ENCODE measurements around the gene SPOCK1. TPM values are rescaled to one million over a fixed set of nuclear protein-coding genes. Genes with fewer than 3 reads are reported as not detected.

SPOCK1 gene
- total RNA-seq, 1 experiment from 2014 or later, result 4.0 TPM

- Histone ChIP-seq H3K4me3 (ENCODE audit: low read depth, low read length, poor library complexity, severe bottlenecking) (no peak overlapping the region), H3K27ac (ENCODE audit: low read depth, low read length, poor library complexity, severe bottlenecking) (no peak overlapping the region), H3K36me3 (ENCODE audit: insufficient read depth, low read length, poor library complexity, severe bottlenecking) (no peaks in the 10 kb centered on the region), H3K9me3 (ENCODE audit: low read depth, low read length, poor library complexity, severe bottlenecking) (no peaks in the 10 kb centered on the region), H3K27me3 (replicated peaks; ENCODE audit: insufficient read depth, low read depth, low read length, poor library complexity) (no peaks in the 10 kb centered on the region), H3K4me1 (ENCODE audit: insufficient read depth, low read length, poor library complexity, severe bottlenecking) (peaks cover 7% of the 10 kb centered on the region)
- ChIA-PET CTCF (no interaction called here), POLR2A (ENCODE audit: low non-redundant PET) (no interaction called here)
- intact Hi-C loops (cut with micrococcal nuclease; ENCODE audit: unreplicated experiment), result no loop called here
- no TSS peak for BruUV-seq (replicated peaks)
- no peak for DNase-seq (ENCODE audit: low spot score)
- TF ChIP-seq EZH2 (IDR thresholded peaks at IDR 0.05; ENCODE audit: borderline replicate concordance, low read depth, low read length, poor library complexity, severe bottlenecking), result no peak
- TF ChIP-seq CTCF (conservative IDR thresholded peaks at IDR 0.05; ENCODE audit: low read depth, low read length), result no peak
Measured at GRCh38 chr5:137145721-137146120, 353.4 kb downstream of the SPOCK1 start.

GRCh38 chr5:137144656-137145055, 354.5 kb downstream of the SPOCK1 start:
- H3K9me3 ChIP-seq (ENCODE audit: low read depth, low read length, poor library complexity, severe bottlenecking), result no peaks in the 10 kb centered on the region
- ChIA-PET CTCF (no interaction called here), POLR2A (ENCODE audit: low non-redundant PET) (no interaction called here)
- intact Hi-C loops (cut with micrococcal nuclease; ENCODE audit: unreplicated experiment), result no loop called here
- peaks cover 7% of the 10 kb centered on the region for H3K4me1 ChIP-seq (ENCODE audit: insufficient read depth, low read length, poor library complexity, severe bottlenecking)
- no TSS peak for BruUV-seq (replicated peaks)
- no peak overlapping the region for H3K27ac ChIP-seq (ENCODE audit: low read depth, low read length, poor library complexity, severe bottlenecking)
- H3K4me3 ChIP-seq (ENCODE audit: low read depth, low read length, poor library complexity, severe bottlenecking), result no peak overlapping the region
- no peaks in the 10 kb centered on the region for H3K27me3 ChIP-seq (replicated peaks; ENCODE audit: insufficient read depth, low read depth, low read length, poor library complexity)
- TF ChIP-seq EZH2 (IDR thresholded peaks at IDR 0.05; ENCODE audit: borderline replicate concordance, low read depth, low read length, poor library complexity, severe bottlenecking), result no peak
- no peak for TF ChIP-seq CTCF (conservative IDR thresholded peaks at IDR 0.05; ENCODE audit: low read depth, low read length)
- no peaks in the 10 kb centered on the region for H3K36me3 ChIP-seq (ENCODE audit: insufficient read depth, low read length, poor library complexity, severe bottlenecking)
- DNase-seq (ENCODE audit: low spot score), result no peak

GRCh38 chr5:137142764-137143605, 356.1 kb downstream of the SPOCK1 start:
- intact Hi-C loops (cut with micrococcal nuclease; ENCODE audit: unreplicated experiment), result no loop called here

More at GRCh38 chr5:137142764-137143605, 356.1 kb downstream of the SPOCK1 start:
- Histone ChIP-seq H3K4me1 (ENCODE audit: insufficient read depth, low read length, poor library complexity, severe bottlenecking) (peaks cover 7% of the 10 kb centered on the region), H3K27me3 (replicated peaks; ENCODE audit: insufficient read depth, low read depth, low read length, poor library complexity) (no peaks in the 10 kb centered on the region), H3K36me3 (ENCODE audit: insufficient read depth, low read length, poor library complexity, severe bottlenecking) (no peaks in the 10 kb centered on the region), H3K27ac (ENCODE audit: low read depth, low read length, poor library complexity, severe bottlenecking) (no peak overlapping the region), H3K4me3 (ENCODE audit: low read depth, low read length, poor library complexity, severe bottlenecking) (no peak overlapping the region), H3K9me3 (ENCODE audit: low read depth, low read length, poor library complexity, severe bottlenecking) (no peaks in the 10 kb centered on the region)
- ChIA-PET POLR2A (ENCODE audit: low non-redundant PET) (no interaction called here), CTCF (no interaction called here)
- DNase-seq (ENCODE audit: low spot score), result no peak
- no peak for TF ChIP-seq CTCF (conservative IDR thresholded peaks at IDR 0.05; ENCODE audit: low read depth, low read length)
- TF ChIP-seq EZH2 (IDR thresholded peaks at IDR 0.05; ENCODE audit: borderline replicate concordance, low read depth, low read length, poor library complexity, severe bottlenecking), result no peak
- BruUV-seq (replicated peaks), result no TSS peak

All from A673 (cell line).